ENCODE measurements around the gene USP46. TPM values are rescaled to one million over a fixed set of nuclear protein-coding genes. Genes with fewer than 3 reads are reported as not detected.

Gene USP46
- total RNA-seq, 1 donor from 2014 or later = 32.4 TPM

GRCh38 chr4:52618795-52619590 is 40.1 kb downstream of the USP46 start:
- Mint-ChIP-seq H3K27me3 (ENCODE audit: unreplicated experiment) (no peaks in the 10 kb centered on the region), H3K27ac (ENCODE audit: unreplicated experiment) (no peak overlapping the region), H3K36me3 (ENCODE audit: low read depth, unreplicated experiment) (peaks cover 5% of the 10 kb centered on the region), H3K9me3 (ENCODE audit: unreplicated experiment) (no peaks in the 10 kb centered on the region), H3K4me3 (ENCODE audit: unreplicated experiment) (no peak overlapping the region), H3K4me1 (ENCODE audit: unreplicated experiment) (peaks cover 7% of the 10 kb centered on the region)
- DNase-seq (ENCODE audit: low spot score) = no peak
- no peak for TF ChIP-seq CTCF (IDR thresholded peaks at IDR 0.05; ENCODE audit: unreplicated experiment)

DNA sequence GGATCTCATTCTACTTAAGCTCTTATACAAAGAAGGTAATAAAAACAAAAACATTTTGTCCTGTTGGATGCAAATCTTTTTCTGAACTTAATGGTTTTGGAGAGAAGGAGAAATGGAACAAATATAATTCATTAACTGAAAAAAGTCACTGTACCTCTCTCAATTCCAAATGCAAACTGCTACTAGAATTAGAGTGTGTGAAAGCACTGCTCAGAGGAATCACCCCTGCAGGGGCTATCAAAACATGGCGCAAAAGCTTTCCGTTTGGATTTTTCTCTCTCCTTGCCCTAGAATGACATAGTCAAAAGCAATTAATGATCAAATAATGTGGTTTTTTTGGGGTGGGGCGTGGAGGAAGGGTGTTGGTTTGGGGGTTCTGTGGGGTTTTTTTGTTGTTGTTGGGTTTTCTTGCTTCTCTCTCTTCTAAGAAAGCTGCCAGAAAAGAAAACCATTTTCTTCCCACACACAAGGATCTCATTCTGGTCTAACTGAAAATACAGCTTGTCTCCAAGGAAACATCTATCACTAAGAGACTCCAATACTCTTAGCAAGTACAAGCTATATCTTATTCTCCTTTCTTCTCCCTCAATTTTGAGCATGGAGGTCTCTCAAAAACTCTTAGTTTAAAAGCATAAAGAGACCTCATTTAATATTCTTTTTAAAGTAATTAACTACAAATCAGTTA is 41.6 kb downstream of the USP46 start:
- Mint-ChIP-seq H3K4me1 (ENCODE audit: unreplicated experiment) (peaks cover 7% of the 10 kb centered on the region), H3K27ac (ENCODE audit: unreplicated experiment) (no peak overlapping the region), H3K36me3 (ENCODE audit: low read depth, unreplicated experiment) (peaks cover 5% of the 10 kb centered on the region), H3K4me3 (ENCODE audit: unreplicated experiment) (no peak overlapping the region), H3K27me3 (ENCODE audit: unreplicated experiment) (no peaks in the 10 kb centered on the region), H3K9me3 (ENCODE audit: unreplicated experiment) (no peaks in the 10 kb centered on the region)
- no peak for TF ChIP-seq CTCF (IDR thresholded peaks at IDR 0.05; ENCODE audit: unreplicated experiment)
- DNase-seq (ENCODE audit: low spot score) = no peak

GRCh38 chr4:52614241-52614640 is 44.9 kb downstream of the USP46 start:
- Mint-ChIP-seq H3K4me3 (ENCODE audit: unreplicated experiment) (no peak overlapping the region), H3K9me3 (ENCODE audit: unreplicated experiment) (no peaks in the 10 kb centered on the region), H3K36me3 (ENCODE audit: low read depth, unreplicated experiment) (peaks cover 19% of the 10 kb centered on the region)

GRCh38 chr4:52612341-52612740 is 46.8 kb downstream of the USP46 start:
- Mint-ChIP-seq H3K27me3 (ENCODE audit: unreplicated experiment) (peaks cover 6% of the 10 kb centered on the region), H3K36me3 (ENCODE audit: low read depth, unreplicated experiment) (peaks cover 30% of the 10 kb centered on the region), H3K9me3 (ENCODE audit: unreplicated experiment) (no peaks in the 10 kb centered on the region), H3K27ac (ENCODE audit: unreplicated experiment) (no peak overlapping the region), H3K4me1 (ENCODE audit: unreplicated experiment) (peaks cover 7% of the 10 kb centered on the region), H3K4me3 (ENCODE audit: unreplicated experiment) (no peak overlapping the region)
- no peak for DNase-seq (ENCODE audit: low spot score)
- no peak for TF ChIP-seq CTCF (IDR thresholded peaks at IDR 0.05; ENCODE audit: unreplicated experiment)

More at GRCh38 chr4:52614241-52614640, 44.9 kb downstream of the USP46 start:
- TF ChIP-seq CTCF (IDR thresholded peaks at IDR 0.05; ENCODE audit: unreplicated experiment) = no peak
- peaks cover 4% of the 10 kb centered on the region for H3K27me3 Mint-ChIP-seq (ENCODE audit: unreplicated experiment)
- DNase-seq (ENCODE audit: low spot score) = no peak
- H3K27ac Mint-ChIP-seq (ENCODE audit: unreplicated experiment) = no peak overlapping the region
- H3K4me1 Mint-ChIP-seq (ENCODE audit: unreplicated experiment) = peaks cover 7% of the 10 kb centered on the region

- H3K9me3 Mint-ChIP-seq (ENCODE audit: unreplicated experiment) = no peaks in the 10 kb centered on the region
- peaks cover 42% of the 10 kb centered on the region for H3K36me3 Mint-ChIP-seq (ENCODE audit: low read depth, unreplicated experiment)
- no peak overlapping the region for H3K27ac Mint-ChIP-seq (ENCODE audit: unreplicated experiment)
- TF ChIP-seq CTCF (IDR thresholded peaks at IDR 0.05; ENCODE audit: unreplicated experiment) = no peak
- H3K27me3 Mint-ChIP-seq (ENCODE audit: unreplicated experiment) = peaks cover 8% of the 10 kb centered on the region
- no peak for DNase-seq (ENCODE audit: low spot score)
- H3K4me1 Mint-ChIP-seq (ENCODE audit: unreplicated experiment) = peaks cover 2% of the 10 kb centered on the region
- no peak overlapping the region for H3K4me3 Mint-ChIP-seq (ENCODE audit: unreplicated experiment)
Observed at GRCh38 chr4:52611030-52611555, 48.0 kb downstream of the USP46 start.
